ENCODE measurements around the gene RSPO4. TPM values are rescaled to one million over a fixed set of nuclear protein-coding genes. Genes with fewer than 3 reads are reported as not detected.
A peak's percentile ranks its signal among the peaks of the same experiment; 100 is the strongest.

Gene RSPO4
- total and polyA plus RNA-seq, 9 of the 15 experiments (the other 6 are each of a cell fraction or from before 2014, with no cell fraction given), result 0.04 to 0.34 TPM; not detected in 7

- no peaks in the 10 kb centered on the region for H3K36me3 ChIP-seq (ENCODE audit: control insufficient read depth, insufficient read depth, low read length)
- H4K20me1 ChIP-seq (replicated peaks; ENCODE audit: control insufficient read depth, insufficient read depth, low read length), result no peaks in the 10 kb centered on the region
- WGBS (ENCODE audit: insufficient coverage, low coverage, missing lambda C conversion rate), result 6% methylated on average over 6 of the region's 12 CpGs
- H3K27ac ChIP-seq (ENCODE audit: extremely low read depth, low read depth, low read length), result no peak overlapping the region
- in situ Hi-C loops (cut with MboI), result no loop called here
- H2AFZ ChIP-seq (ENCODE audit: low read depth, low read length), result 0 out of 2 replicates have a peak overlapping the region, but pooled peaks have one; percentile 23
- FAIRE-seq (no peak), ATAC-seq (peak; percentile 62), DNase-seq (ENCODE audit: extremely low read depth in 1 of 4, low spot score in 3 of 4) (peak in 2 of 4 experiments; percentile 25 to 43)
- H3K79me2 ChIP-seq (ENCODE audit: control insufficient read depth, insufficient read depth, low read length), result no peaks in the 10 kb centered on the region
- no peaks in the 10 kb centered on the region for H3K9me3 ChIP-seq (replicated peaks; ENCODE audit: control insufficient read depth, insufficient read depth, low read depth, low read length)
- no peak overlapping the region for H3K9ac ChIP-seq (ENCODE audit: insufficient read depth in 1 of 2, low read depth in 2 of 2, low read length in 2 of 2)
- POLR2A ChIA-PET, result interaction anchor here (1.5 kb wide), 1 partner anchor 11 kb away, joined by 4 read pairs; no protein-coding TSS in a partner anchor
- no peaks in the 10 kb centered on the region for H3K9me1 ChIP-seq (ENCODE audit: control insufficient read depth, insufficient read depth, low read length)
- peaks cover 0 to 17% of the 10 kb centered on the region in 2 experiments; a peak in 2 of 5 replicates for H3K27me3 ChIP-seq (ENCODE audit: control insufficient read depth in 2 of 2, insufficient read depth in 2 of 2, low read length in 2 of 2)
- no peak overlapping the region for H3K4me2 ChIP-seq (ENCODE audit: insufficient read depth, low read length)
- H3K4me3 ChIP-seq, result no peak overlapping the region
- no TSS peak for BruUV-seq (replicated peaks)
- intact Hi-C loops (cut with micrococcal nuclease), result no loop called here
- peaks cover 3 to 5% of the 10 kb centered on the region in 2 experiments; a peak in 4 of 5 replicates for H3K4me1 ChIP-seq (replicated peaks in 1 of 2; ENCODE audit: control insufficient read depth in 2 of 2, insufficient read depth in 2 of 2, low read length in 2 of 2)
- CTCF ChIA-PET (ENCODE audit: low intra/inter-chr PET ratio), result no interaction called here
- TF ChIP-seq REST (IDR thresholded peaks at IDR 0.05; ENCODE audit: borderline replicate concordance), result peak; percentile 31; the same call in 1 of the 2 replicates
- no peak for TF ChIP-seq REST (CRISPR knock-in tag; IDR thresholded peaks at IDR 0.05; ENCODE audit: low read depth)
- no peak for TF ChIP-seq ZSCAN32 (CRISPR knock-in tag; IDR thresholded peaks at IDR 0.05)
- no peak for TF ChIP-seq ZBTB9 (CRISPR knock-in tag; IDR thresholded peaks at IDR 0.05)
- TF ChIP-seq SIRT6 (IDR thresholded peaks at IDR 0.05; ENCODE audit: low read depth, low read length), result no peak
- peak in 1 of 2 experiments; percentile 52; a peak in 2 of 4 replicates for TF ChIP-seq KDM1A (IDR thresholded peaks at IDR 0.05)
- TF ChIP-seq THRA (IDR thresholded peaks at IDR 0.05), result no peak
- TF ChIP-seq ZNF41 (CRISPR knock-in tag; conservative IDR thresholded peaks at IDR 0.05), result no peak
- TF ChIP-seq BCOR (IDR thresholded peaks at IDR 0.05), result peak; percentile 85
- no peak for TF ChIP-seq ZNF79 (CRISPR knock-in tag; IDR thresholded peaks at IDR 0.05; ENCODE audit: low read depth)
- no peak for TF ChIP-seq SRSF3 (IDR thresholded peaks at IDR 0.05; ENCODE audit: insufficient read depth, low read length)
These were observed 811 bp upstream of the RSPO4 start for GRCh38 chr20:1002682-1003561.
